ENCODE data around the gene COPS4.

Gene COPS4

DNA sequence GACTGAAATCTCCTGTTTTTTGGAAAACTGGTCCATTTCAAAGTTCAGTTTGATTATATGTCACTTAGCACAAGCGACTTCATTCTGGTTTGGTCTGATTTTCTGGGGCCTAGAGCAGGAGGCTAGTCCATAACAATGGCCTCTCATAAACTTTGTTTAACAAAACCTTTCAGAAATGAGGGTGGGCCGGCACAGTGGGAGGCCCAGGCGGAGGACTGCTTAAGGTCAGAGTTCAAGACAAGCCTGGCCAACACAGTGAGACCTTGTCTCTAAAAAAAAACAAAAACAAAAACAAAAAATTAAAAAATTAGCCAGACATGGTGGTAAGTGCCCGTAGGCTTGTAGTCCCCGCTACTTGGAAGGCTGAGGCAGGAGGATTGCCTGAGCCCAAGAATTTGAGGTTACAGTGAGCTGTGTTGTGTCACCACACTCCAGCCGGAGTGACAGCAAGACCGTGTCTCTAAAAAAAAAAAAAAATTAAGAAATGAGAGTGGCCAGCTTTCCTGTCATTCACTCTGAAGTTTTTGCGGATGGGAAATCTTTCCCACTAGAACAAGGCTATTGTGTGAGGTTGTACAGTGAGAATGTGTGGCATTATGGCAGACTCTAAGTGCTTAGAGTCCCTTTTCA is 80.8 kb downstream of the COPS4 start:
- Histone ChIP-seq H3K9me3 (ENCODE audit: control insufficient read depth, low read length) (no peaks in the 10 kb centered on the region), H3K4me3 (ENCODE audit: insufficient read depth, low read depth, low read length) (no peak overlapping the region), H3K27me3 (ENCODE audit: control insufficient read depth, insufficient read depth, low read length, poor library complexity, severe bottlenecking) (no peaks in the 10 kb centered on the region), H3K4me1 (ENCODE audit: control insufficient read depth, insufficient read depth, low read length) (peaks cover 3% of the 10 kb centered on the region), H3K27ac (ENCODE audit: insufficient read depth, low read depth, low read length, poor library complexity, severe bottlenecking) (no peak overlapping the region), H3K36me3 (ENCODE audit: control insufficient read depth, insufficient read depth, low read length) (no peaks in the 10 kb centered on the region)
- WGBS, 2 experiments = 65 to 73% methylated on average over 8 of the region's 8 CpGs

DNA sequence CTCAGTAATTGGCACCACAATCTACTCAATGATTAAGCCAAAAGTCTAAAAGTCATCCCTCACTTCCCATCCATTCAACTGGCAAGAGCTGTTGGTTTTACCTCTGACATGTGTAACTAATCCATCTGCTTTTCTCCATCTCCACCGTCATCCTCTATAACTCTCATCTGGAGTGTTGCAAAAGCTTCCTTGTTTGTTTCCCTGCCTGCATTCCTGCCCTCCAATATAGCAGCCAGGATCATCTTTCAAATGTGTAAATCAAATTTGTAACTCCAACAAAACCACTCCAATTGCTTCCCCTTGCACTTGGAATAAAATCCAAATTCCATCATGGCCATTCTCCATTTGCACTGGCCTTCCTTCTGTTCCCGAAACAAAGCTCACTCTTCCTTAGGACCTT is 83.9 kb downstream of the COPS4 start:
- Histone ChIP-seq H3K4me1 (ENCODE audit: control insufficient read depth, insufficient read depth, low read length) (peaks cover 3% of the 10 kb centered on the region), H3K36me3 (ENCODE audit: control insufficient read depth, insufficient read depth, low read length) (no peaks in the 10 kb centered on the region), H3K9me3 (ENCODE audit: control insufficient read depth, low read length) (peaks cover 2% of the 10 kb centered on the region), H3K27me3 (ENCODE audit: control insufficient read depth, insufficient read depth, low read length, poor library complexity, severe bottlenecking) (no peaks in the 10 kb centered on the region), H3K27ac (ENCODE audit: insufficient read depth, low read depth, low read length, poor library complexity, severe bottlenecking) (no peak overlapping the region), H3K4me3 (ENCODE audit: insufficient read depth, low read depth, low read length) (no peak overlapping the region)
- 90 to 95% methylated on average over 2 of the region's 2 CpGs for WGBS, 2 experiments

DNA sequence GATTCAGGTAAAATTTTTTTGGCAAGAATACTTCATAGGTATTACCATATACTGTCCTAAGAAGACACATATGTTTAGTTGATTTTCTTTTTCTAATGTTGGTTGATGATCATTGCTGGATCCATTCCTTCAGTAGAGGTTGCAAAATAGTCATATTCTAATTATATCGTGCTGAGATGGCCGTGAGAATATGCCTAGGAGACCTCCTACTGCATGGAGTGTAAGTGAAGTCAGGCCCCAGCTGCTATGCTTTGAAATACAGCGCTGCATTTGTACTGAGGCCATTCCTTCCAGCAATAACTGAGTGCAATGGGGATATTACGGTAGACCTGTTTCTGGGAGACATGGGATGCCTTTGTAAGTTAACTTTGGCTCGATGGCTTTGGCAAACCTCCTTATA is 86.3 kb downstream of the COPS4 start:
- no peak overlapping the region for H3K4me3 ChIP-seq (ENCODE audit: insufficient read depth, low read depth, low read length)
- H3K9me3 ChIP-seq (ENCODE audit: control insufficient read depth, low read length) = peaks cover 2% of the 10 kb centered on the region
- WGBS, 2 experiments = 95 to 97% methylated on average over 5 of the region's 5 CpGs
- no peaks in the 10 kb centered on the region for H3K27me3 ChIP-seq (ENCODE audit: control insufficient read depth, insufficient read depth, low read length, poor library complexity, severe bottlenecking)
- no peak overlapping the region for H3K27ac ChIP-seq (ENCODE audit: insufficient read depth, low read depth, low read length, poor library complexity, severe bottlenecking)
- no peaks in the 10 kb centered on the region for H3K4me1 ChIP-seq (ENCODE audit: control insufficient read depth, insufficient read depth, low read length)
- no peaks in the 10 kb centered on the region for H3K36me3 ChIP-seq (ENCODE audit: control insufficient read depth, insufficient read depth, low read length)

DNA sequence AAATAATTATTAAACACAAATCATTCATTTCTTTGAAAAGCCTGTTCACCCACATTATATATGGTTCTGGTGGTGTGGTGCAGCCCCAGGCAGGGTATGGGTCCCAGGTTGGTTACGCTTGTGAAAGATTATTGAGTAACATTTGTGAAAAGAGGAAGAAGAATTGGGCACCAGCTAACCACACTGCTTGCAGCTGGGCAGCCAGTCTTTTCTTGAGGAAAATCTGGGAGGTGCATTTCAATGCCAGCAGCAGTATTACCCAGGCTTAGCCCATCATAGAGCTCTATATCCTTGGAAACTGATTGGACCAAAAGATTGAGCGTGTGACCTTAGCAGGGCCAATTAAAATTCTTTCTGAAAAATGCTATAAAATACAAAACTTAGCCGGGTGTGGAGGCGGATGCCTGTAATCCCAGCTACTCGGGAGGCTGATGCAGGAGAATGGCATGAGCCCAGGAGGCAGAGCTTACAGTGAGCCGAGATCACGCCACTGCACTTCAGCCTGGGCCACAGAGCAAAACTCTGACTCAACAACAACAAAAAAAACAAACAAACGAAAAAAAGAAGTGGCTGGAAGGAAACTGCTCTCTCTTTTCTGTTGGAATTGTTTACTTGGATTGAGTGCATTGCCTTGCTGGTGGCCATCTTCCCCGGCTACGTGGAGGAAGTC is 89.3 kb downstream of the COPS4 start:
- Histone ChIP-seq H3K27me3 (ENCODE audit: control insufficient read depth, insufficient read depth, low read length, poor library complexity, severe bottlenecking) (no peaks in the 10 kb centered on the region), H3K27ac (ENCODE audit: insufficient read depth, low read depth, low read length, poor library complexity, severe bottlenecking) (no peak overlapping the region), H3K9me3 (ENCODE audit: control insufficient read depth, low read length) (peaks cover 2% of the 10 kb centered on the region), H3K4me1 (ENCODE audit: control insufficient read depth, insufficient read depth, low read length) (no peaks in the 10 kb centered on the region), H3K36me3 (ENCODE audit: control insufficient read depth, insufficient read depth, low read length) (no peaks in the 10 kb centered on the region), H3K4me3 (ENCODE audit: insufficient read depth, low read depth, low read length) (no peak overlapping the region)
- WGBS, 2 experiments = 79 to 84% methylated on average over 9 of the region's 10 CpGs

All from ectodermal cell (in vitro differentiated cells).